ENCODE data around the gene KCTD16.

DNA sequence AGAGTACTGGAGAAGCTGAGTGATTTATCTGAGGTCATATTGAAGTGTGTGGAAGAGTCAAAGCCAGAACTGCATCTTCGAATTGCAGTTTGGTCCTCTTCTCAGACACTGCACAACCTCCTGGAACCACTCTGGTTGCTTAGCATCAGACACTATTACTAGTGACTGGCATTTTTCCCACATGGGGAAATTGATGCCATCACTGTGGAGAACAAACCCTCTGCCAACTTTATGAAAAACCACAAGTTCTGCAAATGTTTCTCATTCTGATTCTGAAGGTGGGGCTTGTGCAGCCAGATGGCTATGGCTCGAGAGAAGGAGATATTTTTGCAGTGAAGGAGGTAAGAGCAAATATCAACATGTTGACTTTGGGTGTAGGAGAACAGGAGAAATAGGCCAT is 67.2 kb downstream of the KCTD16 start:
- no peak for TF ChIP-seq CTCF (IDR thresholded peaks at IDR 0.05)
- TF ChIP-seq POLR2A (IDR thresholded peaks at IDR 0.05): no peak

Data from suprapubic skin (tissue), 3 donors.